ENCODE measurements around the gene ARG1. TPM values are rescaled to one million over a fixed set of nuclear protein-coding genes. Genes with fewer than 3 reads are reported as not detected.

Gene ARG1
- total and polyA plus RNA-seq, 10 of the 15 experiments (the other 5 are each of a cell fraction or from before 2014, with no cell fraction given): 0.33 TPM; not detected in 9

- Histone ChIP-seq H2AFZ (ENCODE audit: control insufficient read depth, low read depth, low read length) (no peak overlapping the region), H3K9me3 (replicated peaks; ENCODE audit: control insufficient read depth, insufficient read depth, low read length) (no peaks in the 10 kb centered on the region), H3K79me2 (ENCODE audit: control insufficient read depth, insufficient read depth, low read length) (no peaks in the 10 kb centered on the region), H3K9ac (ENCODE audit: control insufficient read depth, insufficient read depth, low read length) (no peak overlapping the region), H4K20me1 (ENCODE audit: control insufficient read depth, insufficient read depth) (no peaks in the 10 kb centered on the region), H3K4me2 (ENCODE audit: control insufficient read depth, insufficient read depth) (no peak overlapping the region), H3K4me3 (no peak overlapping the region), H3K4me1 (ENCODE audit: control insufficient read depth, insufficient read depth, low read length) (no peaks in the 10 kb centered on the region), H3K27ac (ENCODE audit: control insufficient read depth, insufficient read depth) (no peak overlapping the region), H3K27me3 (replicated peaks in 1 of 2; ENCODE audit: control insufficient read depth in 2 of 2, insufficient read depth in 2 of 2, low read length in 1 of 2) (no peaks in the 10 kb centered on the region), H3K36me3 (ENCODE audit: control insufficient read depth in 2 of 2, insufficient read depth in 2 of 2, low read length in 1 of 2) (no peaks in the 10 kb centered on the region)
- RAD21 ChIA-PET (ENCODE audit: unreplicated experiment): no interaction called here
- FAIRE-seq: no peak
- WGBS (ENCODE audit: insufficient coverage, insufficient replicate concordance, low lambda C conversion rate, missing lambda C conversion rate): 75% methylated on average over 4 of the region's 4 CpGs
- no TSS peak for BruUV-seq (replicated peaks)
- POLR2A ChIA-PET: no interaction called here
- CTCF ChIA-PET: no interaction called here
- DNase-seq (ENCODE audit: low read depth, low spot score): no peak
- in situ Hi-C loops (cut with MboI) (no loop called here), intact Hi-C loops (cut with micrococcal nuclease; ENCODE audit: unreplicated experiment) (no loop called here)
- ATAC-seq: no peak
- SMC1A ChIA-PET (ENCODE audit: uncharacterized antibody, unreplicated experiment): no interaction called here
- TF ChIP-seq IRF3 (IDR thresholded peaks at IDR 0.05) (no peak), SKIL (IDR thresholded peaks at IDR 0.05; ENCODE audit: low read depth, poor library complexity, severe bottlenecking) (no peak), MAX (IDR thresholded peaks at IDR 0.05; ENCODE audit: low read depth, low read length) (no peak), BCL11A (IDR thresholded peaks at IDR 0.05; ENCODE audit: low read depth, low read length) (no peak), RUNX3 (IDR thresholded peaks at IDR 0.05; ENCODE audit: low read length) (no peak), TARDBP (IDR thresholded peaks at IDR 0.05; ENCODE audit: borderline replicate concordance) (no peak), USF2 (IDR thresholded peaks at IDR 0.05; ENCODE audit: borderline replicate concordance, low read depth, low read length) (no peak), ZBTB33 (IDR thresholded peaks at IDR 0.05) (no peak), FOS (IDR thresholded peaks at IDR 0.05; ENCODE audit: borderline replicate concordance, extremely low read depth, insufficient read length) (no peak), NKRF (conservative IDR thresholded peaks at IDR 0.05) (no peak)
Measured at GRCh38 chr6:131561925-131562707, 10.9 kb upstream of the ARG1 start.

Data from GM12878 (cell line).